VCaP (cell line): ENCODE data around the gene CWC27.
"Not testable (repeated sequence)": the region's sequence is repeated elsewhere in the genome, so short reads cannot be mapped to it uniquely, and the experiment has no call there.

ENCODE experiments used
- H3K27ac ChIP-seq: fragments of 450-650 bp; 2 replicates; pipeline ENCODE4 v1.5.1; 2017
- TF ChIP-seq, protein P1 (sequence below): fragments of 450-650 bp; conservative IDR thresholded peaks from 2 replicates; pipeline ENCODE4 v1.5.1; 2017; ENCODE audit warnings: mild to moderate bottlenecking, moderate library complexity

CWC27 gene

DNA sequence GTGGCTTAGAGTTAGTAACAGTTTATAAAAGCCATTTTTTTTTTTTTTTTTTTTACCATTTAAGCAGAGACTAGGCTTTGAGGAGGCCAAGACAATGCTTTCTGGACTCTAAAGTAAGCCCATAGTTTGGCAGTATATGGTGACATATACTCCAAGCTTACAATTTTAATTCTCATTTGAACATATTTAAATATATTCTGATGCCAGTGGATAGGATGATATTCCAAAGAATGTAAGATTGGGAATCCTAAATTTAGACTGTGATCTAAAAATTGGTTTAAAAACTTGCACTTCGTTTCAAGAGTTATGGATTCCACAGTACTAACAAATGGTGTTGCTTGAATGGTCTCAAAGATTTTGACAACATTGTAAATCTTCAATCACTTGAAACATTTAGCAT, 112.1 kb downstream of the CWC27 start:
- TF ChIP-seq, protein P1, sequence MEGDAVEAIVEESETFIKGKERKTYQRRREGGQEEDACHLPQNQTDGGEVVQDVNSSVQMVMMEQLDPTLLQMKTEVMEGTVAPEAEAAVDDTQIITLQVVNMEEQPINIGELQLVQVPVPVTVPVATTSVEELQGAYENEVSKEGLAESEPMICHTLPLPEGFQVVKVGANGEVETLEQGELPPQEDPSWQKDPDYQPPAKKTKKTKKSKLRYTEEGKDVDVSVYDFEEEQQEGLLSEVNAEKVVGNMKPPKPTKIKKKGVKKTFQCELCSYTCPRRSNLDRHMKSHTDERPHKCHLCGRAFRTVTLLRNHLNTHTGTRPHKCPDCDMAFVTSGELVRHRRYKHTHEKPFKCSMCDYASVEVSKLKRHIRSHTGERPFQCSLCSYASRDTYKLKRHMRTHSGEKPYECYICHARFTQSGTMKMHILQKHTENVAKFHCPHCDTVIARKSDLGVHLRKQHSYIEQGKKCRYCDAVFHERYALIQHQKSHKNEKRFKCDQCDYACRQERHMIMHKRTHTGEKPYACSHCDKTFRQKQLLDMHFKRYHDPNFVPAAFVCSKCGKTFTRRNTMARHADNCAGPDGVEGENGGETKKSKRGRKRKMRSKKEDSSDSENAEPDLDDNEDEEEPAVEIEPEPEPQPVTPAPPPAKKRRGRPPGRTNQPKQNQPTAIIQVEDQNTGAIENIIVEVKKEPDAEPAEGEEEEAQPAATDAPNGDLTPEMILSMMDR, result no peak
- H3K27ac ChIP-seq, result no peak overlapping the region

DNA sequence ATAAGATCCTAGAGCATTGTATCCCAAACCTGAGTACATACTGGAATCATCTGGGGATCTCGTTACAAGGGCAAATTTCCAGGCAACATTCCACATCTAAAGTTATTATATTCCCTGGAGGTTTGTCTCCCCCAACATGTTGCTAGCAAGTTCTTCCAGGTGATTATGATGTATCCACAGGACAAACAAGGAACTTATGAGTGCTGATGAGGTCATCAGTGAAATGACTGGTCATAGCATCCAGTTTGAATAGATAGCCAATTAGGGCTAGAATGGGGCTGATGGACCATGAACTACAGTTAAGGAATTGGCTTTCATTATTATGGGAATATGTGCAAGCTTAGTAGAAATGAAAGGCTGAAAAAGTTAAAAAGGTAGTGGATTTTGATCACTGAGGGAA, 115.2 kb downstream of the CWC27 start:
- H3K27ac ChIP-seq, result no peak overlapping the region
- TF ChIP-seq, protein P1, result no peak

DNA sequence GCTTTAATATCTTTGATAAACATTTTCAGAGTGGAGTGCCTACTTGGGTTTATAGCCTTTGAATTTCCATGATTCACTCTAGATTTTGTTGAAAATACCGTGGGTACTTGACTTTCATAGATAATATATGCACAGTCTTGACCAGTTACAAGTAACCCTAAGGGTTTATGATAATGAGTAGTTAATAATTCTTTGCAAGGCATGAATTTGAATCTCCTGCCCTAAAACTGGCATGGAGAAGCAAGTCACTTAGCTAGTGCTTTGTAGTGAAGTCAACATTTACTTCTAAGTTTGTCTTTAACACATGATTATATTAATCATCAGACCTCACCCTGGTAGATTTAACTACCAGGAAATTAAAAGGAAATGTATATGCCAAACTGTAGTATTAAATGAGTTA, 115.8 kb downstream of the CWC27 start:
- H3K27ac ChIP-seq, result no peak overlapping the region
- TF ChIP-seq, protein P1, result no peak

DNA sequence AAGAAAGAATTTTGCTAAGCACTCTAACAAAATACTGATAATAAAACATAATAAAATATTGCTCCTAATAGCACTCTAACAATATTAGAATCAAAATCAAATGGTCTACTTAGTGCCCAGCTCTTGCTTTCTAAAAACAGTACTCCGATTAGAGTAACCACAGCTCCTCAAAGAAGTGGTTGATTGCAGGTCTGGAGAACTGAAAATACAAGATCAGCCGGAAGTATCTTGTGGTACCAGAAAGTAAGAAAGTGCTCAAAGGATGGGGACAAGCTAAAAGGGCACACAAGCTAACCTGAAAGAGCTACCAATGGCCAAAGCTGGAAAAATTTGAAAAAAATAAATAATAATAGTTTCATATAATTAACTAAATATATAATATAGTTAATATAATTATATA, 119.2 kb downstream of the CWC27 start:
- H3K27ac ChIP-seq, result no peak overlapping the region
- TF ChIP-seq, protein P1, result no peak

DNA sequence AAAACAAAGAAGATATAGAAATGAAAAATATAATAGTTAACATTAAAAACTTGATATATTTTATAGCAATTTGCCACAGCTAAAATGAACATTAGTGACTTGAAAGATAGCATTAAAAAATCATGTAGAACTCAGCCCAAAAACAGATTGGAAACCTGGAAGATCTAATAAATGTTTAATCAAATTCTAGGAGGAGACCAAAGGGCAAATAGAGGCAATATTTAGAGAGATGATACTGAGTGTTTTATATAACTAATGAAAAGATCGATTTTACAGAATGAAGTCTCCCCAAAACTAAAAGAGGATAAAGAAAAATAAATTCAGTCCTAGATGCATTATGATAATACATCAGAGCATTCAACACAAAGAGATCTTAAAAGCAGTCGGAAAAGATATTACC, 127.0 kb downstream of the CWC27 start:
- H3K27ac ChIP-seq, result no peak overlapping the region
- TF ChIP-seq, protein P1, result no peak

DNA sequence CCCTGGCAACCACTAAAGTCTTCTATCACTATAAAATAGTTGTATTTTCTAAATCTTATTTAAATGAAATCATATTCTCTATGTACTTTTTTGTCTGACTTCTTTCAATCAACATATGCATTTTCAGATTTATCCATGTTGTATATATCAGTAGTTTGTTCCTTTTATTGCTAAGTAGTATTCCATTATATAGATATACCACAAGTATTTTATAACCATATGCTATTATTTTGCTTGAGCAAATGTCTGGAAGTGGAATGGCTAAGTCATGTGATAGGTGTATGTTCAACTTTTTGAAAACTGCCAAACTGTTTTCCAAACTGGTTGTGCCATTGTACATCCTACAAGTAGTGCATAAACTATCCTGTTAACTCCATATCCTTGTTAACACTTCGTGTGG, 131.1 kb downstream of the CWC27 start:
- H3K27ac ChIP-seq, result no peak overlapping the region
- TF ChIP-seq, protein P1, result no peak

DNA sequence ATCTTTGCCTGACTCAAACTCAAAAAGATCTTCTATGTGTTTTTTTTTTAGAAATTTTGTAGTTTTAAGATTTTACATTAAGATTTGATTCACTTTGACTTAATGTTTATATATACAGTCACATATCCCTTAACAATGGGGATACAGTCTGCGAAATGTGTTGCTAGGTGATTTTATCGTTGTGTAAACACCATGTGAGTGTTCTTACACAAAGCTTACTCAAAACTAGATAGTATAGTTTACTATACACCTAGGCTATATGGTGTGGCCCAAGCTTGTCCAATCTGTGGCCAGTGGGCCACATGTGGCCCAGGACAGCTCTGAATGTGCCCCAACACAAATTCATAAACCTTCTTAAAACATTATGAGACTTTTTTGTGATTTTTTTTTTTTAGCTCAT, 131.9 kb downstream of the CWC27 start:
- TF ChIP-seq, protein P1, result no peak
- no peak overlapping the region for H3K27ac ChIP-seq

DNA sequence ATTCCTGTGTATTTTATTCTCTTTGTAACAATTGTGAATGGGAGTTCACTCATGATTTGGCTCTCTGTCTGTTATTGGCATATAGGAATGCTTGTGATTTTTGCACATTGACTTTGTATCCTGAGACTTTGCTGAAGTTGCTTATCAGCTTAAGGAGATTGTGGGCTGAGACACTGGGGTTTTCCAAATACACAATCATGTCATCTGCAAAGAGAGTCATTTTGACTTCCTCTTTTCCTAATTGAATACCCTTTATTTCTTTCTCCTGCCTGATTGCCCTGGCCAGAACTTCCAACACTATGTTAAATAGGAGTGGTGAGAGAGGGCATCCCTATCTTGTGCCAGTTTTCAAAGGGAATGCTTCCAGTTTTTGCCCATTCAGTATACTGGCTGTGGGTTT, 138.7 kb downstream of the CWC27 start:
- H3K27ac ChIP-seq, result not testable (repeated sequence)
